ENCODE data around the gene P2RX7.
"Not testable (repeated sequence)": the region's sequence is repeated elsewhere in the genome, so short reads cannot be mapped to it uniquely, and the experiment has no call there.

P2RX7 gene

GRCh38 chr12:121139286-121139685 is 6.6 kb downstream of the P2RX7 start:
- DNase-seq, result no peak

GRCh38 chr12:121142171-121142950 is 9.7 kb downstream of the P2RX7 start:
- DNase-seq, result no peak

- no peak for DNase-seq
Observed at GRCh38 chr12:121144416-121144914, 11.8 kb downstream of the P2RX7 start.

- no peak for DNase-seq
Observed at GRCh38 chr12:121145221-121145620, 12.5 kb downstream of the P2RX7 start.

- DNase-seq, result not testable (repeated sequence)
Observed at GRCh38 chr12:121149289-121149688, 16.6 kb downstream of the P2RX7 start.

GRCh38 chr12:121154793-121155375 is 22.2 kb downstream of the P2RX7 start:
- no peak for DNase-seq

GRCh38 chr12:121156365-121156764 is 23.7 kb downstream of the P2RX7 start:
- no peak for DNase-seq

- DNase-seq, result no peak
Observed at GRCh38 chr12:121158085-121158484, 25.4 kb downstream of the P2RX7 start.

GRCh38 chr12:121158728-121159351 is 26.2 kb downstream of the P2RX7 start:
- DNase-seq, result not testable (repeated sequence)

GRCh38 chr12:121159467-121160307 is 27.0 kb downstream of the P2RX7 start:
- DNase-seq, result no peak

GRCh38 chr12:121162384-121162783 is 29.7 kb downstream of the P2RX7 start:
- DNase-seq, result no peak

- no peak for DNase-seq
Observed at GRCh38 chr12:121162985-121163384, 30.3 kb downstream of the P2RX7 start.

GRCh38 chr12:121164839-121165238 is 32.2 kb downstream of the P2RX7 start:
- not testable (repeated sequence) for DNase-seq

GRCh38 chr12:121165316-121165715 is 32.6 kb downstream of the P2RX7 start:
- DNase-seq, result no peak

- DNase-seq, result no peak
Observed at GRCh38 chr12:121166356-121166755, 33.7 kb downstream of the P2RX7 start.

- DNase-seq, result no peak
Observed at GRCh38 chr12:121167232-121167820, 34.6 kb downstream of the P2RX7 start.

- DNase-seq, result no peak
Observed at GRCh38 chr12:121167951-121168350, 35.3 kb downstream of the P2RX7 start.

GRCh38 chr12:121170151-121170550 is 37.5 kb downstream of the P2RX7 start:
- DNase-seq, result no peak

- no peak for DNase-seq
Observed at GRCh38 chr12:121170611-121171260, 38.1 kb downstream of the P2RX7 start.

GRCh38 chr12:121172145-121172544 is 39.5 kb downstream of the P2RX7 start:
- DNase-seq, result no peak

- no peak for DNase-seq
Observed at GRCh38 chr12:121175383-121176119, 42.9 kb downstream of the P2RX7 start.

All from 8988T (cell line).